H1 (cell line): Measurements from ENCODE around the gene PKD2. TPM values are rescaled to one million over a fixed set of nuclear protein-coding genes. Genes with fewer than 3 reads are reported as not detected.

Experiments
- CTCF ChIA-PET: fragments of 300-600 bp; sonication (Branson Sonifier 250); formaldehyde crosslinking; loops from one replicate; lab custom pipeline; 2021; ENCODE audit not compliant: partially characterized antibody; lab: Charles Lee
- POLR2A ChIA-PET: fragments of 300-600 bp; sonication (Branson Sonifier 250); formaldehyde crosslinking; loops from one replicate; lab custom pipeline; 2021; ENCODE audit warnings: inconsistent platforms; ENCODE audit not compliant: partially characterized antibody; lab: Charles Lee
- DNase-seq, 2 experiments: peaks; one replicate each; pipeline versions ENCODE4 v3.0.0 to v3.0.0-alpha.2; 2010 to 2022; ENCODE audit warnings: low spot score in 2 of 2, low read depth in 1 of 2, mixed read lengths in 1 of 2
- FAIRE-seq: peaks from 2 replicates; lab custom pipeline; 2011; peaks lifted over from hg19 to GRCh38; lab: Jason Lieb, UNC
- H2AFZ ChIP-seq: 2 replicates; pipeline ENCODE4 v1.8.1; 2012; ENCODE audit warnings: low read length, inconsistent platforms
- H2AK5ac ChIP-seq: 2 replicates; pipeline ENCODE4 v1.6.1; 2013; ENCODE audit warnings: low read depth, low read length
- H2BK120ac ChIP-seq: replicated peaks from 2 replicates; pipeline ENCODE3; 2013; ENCODE audit warnings: low read depth, low read length, inconsistent platforms
- H2BK12ac ChIP-seq: 2 replicates; pipeline ENCODE4 v1.6.1; 2013; ENCODE audit warnings: low read depth, low read length
- H2BK15ac ChIP-seq: 2 replicates; pipeline ENCODE4 v1.6.1; 2013; ENCODE audit warnings: low read length
- H2BK20ac ChIP-seq: 2 replicates; pipeline ENCODE4 v1.6.1; 2013; ENCODE audit warnings: low read length
- H2BK5ac ChIP-seq: 2 replicates; pipeline ENCODE4 v1.6.1; 2013; ENCODE audit warnings: low read depth, low read length
- H3K14ac ChIP-seq: 2 replicates; pipeline ENCODE4 v1.6.1; 2013; ENCODE audit warnings: inconsistent platforms; ENCODE audit not compliant: insufficient read length
- H3K18ac ChIP-seq: 2 replicates; pipeline ENCODE4 v1.6.1; 2013; ENCODE audit warnings: low read length; ENCODE audit errors: extremely low read depth
- H3K23ac ChIP-seq: 2 replicates; pipeline ENCODE4 v1.6.1; 2013; ENCODE audit warnings: inconsistent platforms; ENCODE audit not compliant: insufficient read length
- H3K23me2 ChIP-seq: 2 replicates; pipeline ENCODE4 v1.6.1; 2013; ENCODE audit warnings: low read depth, low read length
- H3K27ac ChIP-seq: 2 replicates; pipeline ENCODE4 v1.6.1; 2011; ENCODE audit warnings: low read depth, low read length, inconsistent platforms
- H3K27me3 ChIP-seq, 4 experiments: replicated peaks in 1 of 4; 1 replicate in 1 of 4; 2 replicates in 3 of 4; pipeline versions ENCODE4 v1.6.1 to v1.8.1; 2011 to 2013; ENCODE audit warnings: low read length in 3 of 4, mild to moderate bottlenecking in 3 of 4, inconsistent platforms in 2 of 4, mixed read lengths in 2 of 4, moderate library complexity in 1 of 4; ENCODE audit not compliant: control insufficient read depth in 3 of 4, insufficient read depth in 3 of 4; ENCODE audit errors: extremely low read depth in 1 of 4
- H3K36me3 ChIP-seq, 4 experiments: 2 replicates each; pipeline versions ENCODE4 v1.6.1 to v1.8.1; 2011 to 2013; ENCODE audit warnings: mild to moderate bottlenecking in 4 of 4, low read length in 3 of 4, moderate library complexity in 2 of 4, control low read depth in 1 of 4, inconsistent platforms in 1 of 4; ENCODE audit not compliant: insufficient read depth in 4 of 4, control insufficient read depth in 2 of 4
- H3K4ac ChIP-seq: replicated peaks from 2 replicates; pipeline ENCODE3; 2013; ENCODE audit warnings: low read length, low read depth, mixed read lengths, inconsistent platforms; ENCODE audit not compliant: insufficient read length
- H3K4me1 ChIP-seq, 4 experiments: replicated peaks in 1 of 4; 1 replicate in 1 of 4; 2 replicates in 3 of 4; pipeline versions ENCODE4 v1.6.1 to v1.8.1; 2011 to 2013; ENCODE audit warnings: low read length in 3 of 4, inconsistent platforms in 2 of 4, mixed read lengths in 1 of 4; ENCODE audit not compliant: insufficient read depth in 4 of 4, control insufficient read depth in 3 of 4
- H3K4me2 ChIP-seq, 2 experiments: 2 replicates each; pipeline versions ENCODE4 v1.6.1 to v1.8.1; 2011 to 2013; ENCODE audit warnings: low read depth in 2 of 2, low read length in 2 of 2, control low read depth in 1 of 2, inconsistent platforms in 1 of 2, mild to moderate bottlenecking in 1 of 2; ENCODE audit not compliant: insufficient read depth in 1 of 2
- H3K4me3 ChIP-seq, 4 experiments: fragments of 200-600, 300-600 bp in 1 of 4; sonication (generic), shearing (Covaris generic), sonication (Bioruptor Twin) in 1 of 4; 2 replicates each; pipeline versions ENCODE4 v1.5.1 to v1.8.1; 2011 to 2016; ENCODE audit warnings: low read length in 4 of 4, low read depth in 3 of 4, control low read depth in 2 of 4, inconsistent platforms in 2 of 4, mild to moderate bottlenecking in 2 of 4, mixed read lengths in 1 of 4, moderate library complexity in 1 of 4; ENCODE audit not compliant: insufficient read depth in 2 of 4; ENCODE audit errors: extremely low read depth in 1 of 4
- H3K56ac ChIP-seq: replicated peaks from 2 replicates; pipeline ENCODE3; 2013; ENCODE audit warnings: low read depth, mild to moderate bottlenecking, mixed read lengths, low read length, inconsistent platforms; ENCODE audit not compliant: insufficient read length
- H3K79me1 ChIP-seq: 2 replicates; pipeline ENCODE4 v1.6.1; 2013; ENCODE audit warnings: low read depth, low read length, control low read depth
- H3K79me2 ChIP-seq, 2 experiments: 2 replicates each; pipeline versions ENCODE4 v1.6.1 to v1.8.1; 2012 to 2013; ENCODE audit warnings: low read length in 2 of 2, mild to moderate bottlenecking in 2 of 2, inconsistent platforms in 1 of 2; ENCODE audit not compliant: insufficient read depth in 2 of 2, control insufficient read depth in 1 of 2
- H3K9ac ChIP-seq, 4 experiments: replicated peaks in 1 of 4; 1 replicate in 1 of 4; 2 replicates in 3 of 4; pipeline versions ENCODE4 v1.6.1 to v1.8.1; 2011 to 2013; ENCODE audit warnings: low read depth in 3 of 4, low read length in 3 of 4, control low read depth in 2 of 4, mild to moderate bottlenecking in 2 of 4, moderate library complexity in 2 of 4, inconsistent platforms in 1 of 4; ENCODE audit errors: extremely low read depth in 1 of 4
- H3K9me3 ChIP-seq, 2 experiments: 2 replicates each; pipeline versions ENCODE4 v1.6.1 to v1.8.1; 2012 to 2013; ENCODE audit warnings: mild to moderate bottlenecking in 2 of 2, moderate library complexity in 2 of 2, control low read depth in 1 of 2, inconsistent platforms in 1 of 2, low read depth in 1 of 2, low read length in 1 of 2, mixed read lengths in 1 of 2; ENCODE audit not compliant: insufficient read depth in 2 of 2
- H4K20me1 ChIP-seq, 2 experiments: replicated peaks in 1 of 2; 2 replicates each; pipeline versions ENCODE3 to v1.8.1; 2011 to 2013; ENCODE audit warnings: inconsistent platforms in 2 of 2, low read length in 2 of 2, mild to moderate bottlenecking in 1 of 2; ENCODE audit not compliant: insufficient read depth in 2 of 2, control insufficient read depth in 1 of 2
- H4K5ac ChIP-seq: 2 replicates; pipeline ENCODE4 v1.6.1; 2013; ENCODE audit warnings: low read length, low read depth, mixed read lengths, inconsistent platforms; ENCODE audit not compliant: insufficient read length
- H4K8ac ChIP-seq: 2 replicates; pipeline ENCODE4 v1.8.0; 2013; ENCODE audit warnings: mild to moderate bottlenecking, moderate library complexity, low read length, inconsistent platforms; ENCODE audit not compliant: insufficient read depth; ENCODE audit errors: extremely low read depth
- H4K91ac ChIP-seq: replicated peaks from 2 replicates; pipeline ENCODE3; 2013; ENCODE audit warnings: low read length, mixed read lengths, inconsistent platforms; ENCODE audit not compliant: insufficient read length
- TEAD4 ChIP-seq: IDR thresholded peaks from 2 replicates; pipeline ENCODE4 v1.6.1; 2012; ENCODE audit warnings: low read depth, low read length, inconsistent platforms, mixed read lengths
- WGBS, 2 experiments: shearing (Covaris generic) in 1 of 2; methylation state at CpG; one replicate each; pipeline versions ENCODE4 v1.1.6 to v1.1.7; 2013 to 2015; ENCODE audit warnings: low lambda C conversion rate in 2 of 2, mixed read lengths in 2 of 2, inconsistent platforms in 1 of 2, low coverage in 1 of 2, missing lambda C conversion rate in 1 of 2; ENCODE audit not compliant: insufficient replicate concordance in 2 of 2, insufficient coverage in 1 of 2, insufficient read length in 1 of 2; ENCODE audit errors: extremely low coverage in 1 of 2, missing lambda C conversion rate in 1 of 2; 5-methylcytosine and 5-hydroxymethylcytosine counted together
- polyA plus RNA-seq, 7 experiments: library from polyadenylated mRNA; depleted of rRNA in 3 of 7; stranded (reverse) in 5 of 7; unstranded in 2 of 7; fragments of >200 nt in 5 of 7; fragments of 200-250 nt in 2 of 7; gene quantifications; 1 replicate in 5 of 7; 2 replicates in 1 of 7; 4 replicates in 1 of 7; pipeline versions ENCODE4 v1.2.1 to v1.2.3, GENCODE V29; 2011 to 2013; ENCODE audit warnings: missing spikeins in 2 of 7, mixed read lengths in 2 of 7
- total RNA-seq: library from RNA; stranded (reverse); fragmentation: NEBNext Ultra II Directional; extraction: Animal tissue kit (Norgen Biotek cat#: 25700); gene quantifications from 2 replicates; pipeline ENCODE4 v1.2.1, GENCODE V29; 2021

PKD2 gene
- total and polyA plus RNA-seq, 2 of the 8 experiments (the other 6 are each of a cell fraction or from before 2014, with no cell fraction given): 16.0 to 32.0 TPM

GRCh38 chr4:88040707-88041106, 33.3 kb downstream of the PKD2 start:
- Histone ChIP-seq H3K9ac (no peak overlapping the region), H3K4ac (no peak overlapping the region), H3K4me1 (no peaks in the 10 kb centered on the region), H3K27ac (no peak overlapping the region), H4K20me1 (peaks cover 0 to under 1% of the 10 kb centered on the region in 2 experiments), H4K8ac (no peak overlapping the region), H3K36me3 (peaks cover 30 to 92% (median 76%) of the 10 kb centered on the region in 4 experiments), H2AK5ac (no peak overlapping the region), H3K9me3 (no peaks in the 10 kb centered on the region), H3K18ac (no peak overlapping the region), H4K91ac (no peak overlapping the region), H3K27me3 (no peaks in the 10 kb centered on the region), H4K5ac (no peak overlapping the region), H3K79me1 (no peaks in the 10 kb centered on the region; the same call in 1 of the 2 replicates), H3K56ac (no peak overlapping the region), H2BK20ac (no peak overlapping the region), H3K4me2 (no peak overlapping the region), H2BK5ac (no peak overlapping the region), H3K79me2 (no peaks in the 10 kb centered on the region), H2AFZ (no peak overlapping the region), H2BK15ac (no peak overlapping the region), H3K14ac (no peak overlapping the region), H2BK120ac (no peak overlapping the region), H3K23me2 (no peaks in the 10 kb centered on the region), H2BK12ac (no peak overlapping the region), H3K4me3 (no peak overlapping the region), H3K23ac (no peak overlapping the region)
- no peak for DNase-seq
- TF ChIP-seq TEAD4: no peak
- POLR2A ChIA-PET: interaction anchor here (1.4 kb wide), 1 partner anchor 18 kb away, joined by 3 read pairs; no protein-coding TSS in a partner anchor
- no peak for FAIRE-seq
- CTCF ChIA-PET: interaction anchor here (1.2 to 1.7 kb wide), 2 partner anchors 12 to 192 kb away, joined by 4 to 5 read pairs; no protein-coding TSS in a partner anchor
- 94% methylated on average over 3 of the region's 3 CpGs; no CpG with 5 or more reads in 1 of the 2 experiments for WGBS, 2 experiments
